ENCODE results near the gene FXYD1. TPM values are rescaled to one million over a fixed set of nuclear protein-coding genes. Genes with fewer than 3 reads are reported as not detected.

The FXYD1 gene
- total RNA-seq, 1 donor from 2014 or later: 613 TPM

DNA sequence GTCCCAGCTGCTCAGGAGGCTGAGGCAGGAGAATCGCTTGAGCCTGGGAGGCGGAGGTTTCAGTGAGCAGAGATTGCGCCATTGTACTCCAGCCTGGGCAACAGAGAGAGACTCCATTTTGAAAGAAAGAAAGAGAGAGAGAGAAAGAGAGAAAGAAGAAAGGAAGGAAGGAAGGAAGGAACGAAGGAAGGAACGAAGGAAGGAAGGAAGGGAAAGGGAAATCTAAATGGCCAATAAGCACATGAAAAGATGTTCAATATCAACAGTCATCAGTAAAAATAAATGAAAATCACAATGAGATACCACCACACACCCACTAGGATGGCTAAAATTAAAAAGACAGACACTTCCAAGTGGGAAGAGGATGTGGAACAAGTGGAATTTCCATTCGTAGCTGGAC, 35.6 kb downstream of the FXYD1 start:
- intact Hi-C loops (cut with DNase I): no loop called here
- no peak for DNase-seq (ENCODE audit: low spot score)

DNA sequence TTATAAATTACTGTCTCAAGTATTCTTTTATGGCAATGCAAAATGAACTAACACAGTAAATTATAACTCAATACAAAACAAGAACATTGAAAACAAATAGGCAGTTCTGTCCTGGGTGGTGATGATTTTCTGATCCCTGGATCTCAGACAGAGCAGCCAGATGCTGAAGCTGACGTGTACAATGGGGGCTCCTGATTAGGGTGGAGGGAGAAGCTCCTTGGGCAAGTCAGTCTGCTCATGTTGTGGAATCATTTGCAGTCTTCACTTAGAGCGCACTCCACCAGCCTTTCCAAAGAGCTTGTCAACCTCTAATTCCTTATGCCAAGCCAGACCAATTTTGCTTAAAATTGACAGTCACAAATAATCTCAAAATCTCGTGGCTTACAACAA, 37.6 kb downstream of the FXYD1 start:
- intact Hi-C loops (cut with DNase I): no loop called here
- DNase-seq (ENCODE audit: low spot score): no peak

DNA sequence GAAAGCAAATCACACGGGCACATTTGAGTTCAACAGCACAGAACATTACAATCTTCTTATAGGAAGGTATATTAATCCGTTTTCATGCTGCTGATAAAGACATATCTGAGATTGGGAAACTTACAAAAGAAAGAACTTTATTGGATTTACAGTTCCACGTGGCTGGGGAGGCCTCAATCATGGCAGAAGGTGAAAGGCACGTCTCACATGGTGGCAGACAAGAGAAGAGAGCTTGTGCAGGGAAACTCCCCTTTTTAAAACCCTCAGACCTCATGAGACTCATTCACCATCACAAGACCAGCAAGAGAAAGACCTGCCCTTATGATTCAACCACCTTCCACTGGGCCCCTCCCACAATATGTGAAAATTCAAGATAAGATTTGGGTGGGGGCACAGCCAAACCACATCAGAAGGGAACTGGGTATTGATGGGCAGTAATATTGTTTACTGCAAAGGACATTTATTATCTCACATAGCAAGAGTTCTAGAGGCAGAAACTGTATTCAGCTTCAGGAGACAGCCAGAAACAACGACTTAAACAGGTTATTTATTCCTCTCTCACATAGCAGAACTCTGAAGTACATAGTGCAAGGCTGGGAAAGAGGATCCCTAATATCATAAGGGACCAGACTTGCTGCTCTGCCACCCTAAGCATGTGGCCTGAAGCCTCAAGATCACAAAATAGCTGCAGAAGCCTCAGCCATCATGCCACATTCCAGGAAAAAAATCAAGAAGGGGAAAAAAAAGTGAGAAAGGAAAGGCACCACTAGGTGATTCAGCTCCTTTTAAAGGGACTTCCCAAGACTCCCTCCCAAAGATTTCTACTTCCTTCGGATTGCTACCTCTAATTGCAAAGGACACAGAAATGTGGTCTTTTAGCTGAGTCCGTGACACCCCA, 39.0 kb downstream of the FXYD1 start:
- DNase-seq (ENCODE audit: low spot score): no peak
- intact Hi-C loops (cut with DNase I): no loop called here

DNA sequence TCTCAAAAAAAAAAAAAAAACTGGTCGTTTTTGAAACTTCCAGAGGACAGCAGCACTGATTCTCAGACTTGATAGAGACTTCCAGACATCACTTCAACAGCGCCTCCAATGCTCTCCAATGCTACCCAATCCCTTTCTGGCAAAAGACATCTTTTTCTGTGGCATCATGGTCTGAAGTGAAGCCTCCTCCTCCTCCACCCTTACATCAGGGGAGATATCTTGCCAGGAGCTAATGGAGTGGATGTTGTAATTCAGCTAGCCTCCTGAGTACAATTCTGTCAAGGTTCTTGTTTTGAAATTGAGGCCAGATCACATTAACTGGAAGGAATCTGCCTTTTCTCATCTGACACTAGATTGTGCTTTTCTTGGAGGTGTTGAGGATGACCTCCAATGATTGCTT, 40.1 kb downstream of the FXYD1 start:
- no peak for DNase-seq (ENCODE audit: low spot score)
- intact Hi-C loops (cut with DNase I): no loop called here

DNA sequence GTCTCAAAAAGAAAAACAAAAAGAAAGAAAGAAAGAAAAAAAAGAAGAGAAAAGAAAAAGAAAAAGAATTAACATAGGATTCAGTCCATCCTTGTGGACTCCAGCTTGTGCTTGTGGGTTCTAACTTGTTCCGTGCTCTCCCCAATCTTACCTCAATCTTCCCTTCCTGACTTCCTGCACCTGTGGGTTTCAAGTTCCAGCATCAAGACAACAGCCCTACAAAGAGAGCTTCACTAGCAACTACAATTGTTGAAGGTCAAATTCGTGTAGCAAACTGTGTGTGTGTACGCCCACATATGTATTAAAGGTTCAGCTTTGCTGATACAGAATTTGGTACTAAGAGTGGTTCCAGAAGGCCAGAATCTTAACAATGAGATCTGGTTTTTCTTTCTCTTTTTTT, 41.2 kb downstream of the FXYD1 start:
- intact Hi-C loops (cut with DNase I): no loop called here
- no peak for DNase-seq (ENCODE audit: low spot score)

DNA sequence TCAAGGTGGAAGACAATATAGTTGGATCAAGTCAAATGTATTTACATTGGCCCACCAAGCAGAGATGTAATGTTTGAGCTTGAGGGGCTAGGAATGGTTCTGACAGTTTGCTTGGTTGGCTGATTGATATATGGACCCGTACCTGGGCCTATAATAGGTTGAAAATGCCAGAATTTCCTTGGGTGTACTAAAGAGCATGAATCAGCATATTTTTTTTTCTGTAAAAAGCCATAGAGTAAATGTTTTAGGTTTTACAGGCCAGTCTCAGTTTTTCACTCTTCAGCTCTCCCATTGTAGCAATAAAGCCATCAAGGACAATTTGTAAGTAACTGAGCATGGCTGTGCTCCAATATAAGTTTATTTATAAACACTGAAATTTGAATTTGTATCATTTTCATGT, 42.8 kb downstream of the FXYD1 start:
- DNase-seq (ENCODE audit: low spot score): no peak
- intact Hi-C loops (cut with DNase I): no loop called here

DNA sequence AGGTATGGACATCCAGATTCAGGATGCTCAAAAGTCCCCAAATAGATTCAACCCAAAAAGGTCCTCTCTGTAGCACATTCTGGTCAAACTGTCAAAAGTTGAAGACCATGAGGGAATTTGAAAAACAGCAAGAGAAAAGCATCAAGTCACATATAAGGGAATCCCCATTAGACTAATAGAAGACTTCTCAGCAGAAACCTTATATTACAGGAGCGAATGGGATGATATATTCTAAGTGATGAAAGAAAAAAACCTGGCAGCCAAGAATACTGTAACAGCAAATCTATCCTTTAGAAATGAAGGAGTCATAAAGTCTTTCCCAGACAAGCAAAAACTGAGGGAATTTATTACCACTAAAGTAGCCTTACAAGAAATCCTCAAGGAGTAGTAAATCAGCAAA, 45.6 kb downstream of the FXYD1 start:
- no peak for DNase-seq (ENCODE audit: low spot score)
- intact Hi-C loops (cut with DNase I): no loop called here

DNA sequence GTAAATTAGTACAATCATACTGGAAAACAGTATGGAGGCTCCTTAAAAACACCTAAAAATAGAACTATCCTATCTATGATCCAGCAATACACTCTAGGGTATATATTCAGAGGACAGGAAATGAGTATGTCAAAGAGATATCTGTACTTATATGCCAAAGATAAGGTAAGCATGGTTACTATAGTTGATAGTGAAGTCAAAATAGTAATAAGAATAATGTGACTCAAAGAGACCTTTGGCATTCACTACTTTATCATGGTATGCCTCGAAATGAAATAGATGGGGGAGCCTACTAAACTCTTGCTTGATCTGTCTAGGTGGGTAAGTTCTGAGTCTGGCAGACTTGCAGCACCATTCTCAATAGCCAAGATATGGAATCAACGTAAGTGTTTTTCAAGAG, 46.3 kb downstream of the FXYD1 start:
- intact Hi-C loops (cut with DNase I): no loop called here
- no peak for DNase-seq (ENCODE audit: low spot score)

Other genes with a start within 250 kb of the FXYD1 start
- 2.4 TPM for gene ZNF30, start 211.9 kb upstream of the FXYD1 start, total RNA-seq
- 4.0 TPM for gene ZNF792, start 174.6 kb upstream of the FXYD1 start, total RNA-seq
- 38.3 TPM for gene GRAMD1A, start 138.5 kb upstream of the FXYD1 start, total RNA-seq
- gene SCN1B, start 108.4 kb upstream of the FXYD1 start, total RNA-seq: 58.7 TPM
- gene HPN, start 97.1 kb upstream of the FXYD1 start, total RNA-seq: 4.9 TPM
- not detected for gene FXYD3, start 23.0 kb upstream of the FXYD1 start, total RNA-seq
- gene LGI4, start 3.8 kb upstream of the FXYD1 start, total RNA-seq: 8.1 TPM
- gene FXYD7, start 4.4 kb downstream of the FXYD1 start, total RNA-seq: not detected
- 19.0 TPM for gene FXYD5, start 15.9 kb downstream of the FXYD1 start, total RNA-seq
- gene FAM187B, start 89.9 kb downstream of the FXYD1 start, total RNA-seq: not detected
- 3.4 TPM for gene LSR, start 110.2 kb downstream of the FXYD1 start, total RNA-seq
- 174 TPM for gene USF2, start 130.1 kb downstream of the FXYD1 start, total RNA-seq
- gene HAMP, start 143.7 kb downstream of the FXYD1 start, total RNA-seq: not detected
- gene MAG, start 153.3 kb downstream of the FXYD1 start, total RNA-seq: not detected
- 0.70 TPM for gene CD22, start 190.4 kb downstream of the FXYD1 start, total RNA-seq
- not detected for gene FFAR1, start 209.1 kb downstream of the FXYD1 start, total RNA-seq
- gene FFAR3, start 219.6 kb downstream of the FXYD1 start, total RNA-seq: not detected
- not detected for gene GPR42, start 232.2 kb downstream of the FXYD1 start, total RNA-seq